Middle frontal gyrus (tissue), 1 donor: ENCODE measurements around the gene PDE3A.
"Not testable (repeated sequence)": the region's sequence is repeated elsewhere in the genome, so short reads cannot be mapped to it uniquely, and the experiment has no call there.

Experiments
- DNase-seq: peaks from one replicate; pipeline ENCODE4 v3.0.0-alpha.2; 2015; ENCODE audit warnings: low spot score; ENCODE audit errors: extremely low spot score

Gene PDE3A

GRCh38 chr12:20596061-20596460 is 227.7 kb downstream of the PDE3A start:
- DNase-seq: no peak

- DNase-seq: no peak
Observed at GRCh38 chr12:20599757-20600156, 231.4 kb downstream of the PDE3A start.

GRCh38 chr12:20601668-20602280 is 233.4 kb downstream of the PDE3A start:
- DNase-seq: peak; percentile 69

GRCh38 chr12:20602641-20603391 is 234.5 kb downstream of the PDE3A start:
- no peak for DNase-seq

- DNase-seq: no peak
Observed at GRCh38 chr12:20604408-20605067, 236.2 kb downstream of the PDE3A start.

- DNase-seq: not testable (repeated sequence)
Observed at GRCh38 chr12:20615020-20615419, 246.7 kb downstream of the PDE3A start.

- no peak for DNase-seq
Observed at GRCh38 chr12:20616093-20616492, 247.8 kb downstream of the PDE3A start.

- DNase-seq: no peak
Observed at GRCh38 chr12:20620261-20620660, 251.9 kb downstream of the PDE3A start.

- no peak for DNase-seq
Observed at GRCh38 chr12:20624718-20625117, 256.4 kb downstream of the PDE3A start.

- no peak for DNase-seq
Observed at GRCh38 chr12:20625531-20625930, 257.2 kb downstream of the PDE3A start.

GRCh38 chr12:20627001-20627588 is 258.8 kb downstream of the PDE3A start:
- DNase-seq: no peak

- DNase-seq: no peak
Observed at GRCh38 chr12:20628226-20628787, 260.0 kb downstream of the PDE3A start.

- DNase-seq: no peak
Observed at GRCh38 chr12:20628999-20629398, 260.7 kb downstream of the PDE3A start.

GRCh38 chr12:20629414-20630156 is 261.2 kb downstream of the PDE3A start:
- DNase-seq: no peak

GRCh38 chr12:20631711-20632110 is 263.4 kb downstream of the PDE3A start:
- no peak for DNase-seq

GRCh38 chr12:20641106-20641505 is 272.8 kb downstream of the PDE3A start:
- no peak for DNase-seq

GRCh38 chr12:20643822-20644221 is 275.5 kb downstream of the PDE3A start:
- DNase-seq: no peak

- peak; percentile 25 for DNase-seq
Observed at GRCh38 chr12:20646239-20646827, 278.0 kb downstream of the PDE3A start.

GRCh38 chr12:20653871-20654270 is 285.5 kb downstream of the PDE3A start:
- no peak for DNase-seq

GRCh38 chr12:20656600-20656999 is 288.3 kb downstream of the PDE3A start:
- no peak for DNase-seq

- no peak for DNase-seq
Observed at GRCh38 chr12:20657496-20657895, 289.2 kb downstream of the PDE3A start.
